ENCODE results near the gene PPP2R3C. TPM values are rescaled to one million over a fixed set of nuclear protein-coding genes. Genes with fewer than 3 reads are reported as not detected.

Gene PPP2R3C
- total and polyA plus RNA-seq, 2 of the 13 experiments (the other 11 are each of a cell fraction or from before 2014, with no cell fraction given), result 63.4 to 102 TPM

DNA sequence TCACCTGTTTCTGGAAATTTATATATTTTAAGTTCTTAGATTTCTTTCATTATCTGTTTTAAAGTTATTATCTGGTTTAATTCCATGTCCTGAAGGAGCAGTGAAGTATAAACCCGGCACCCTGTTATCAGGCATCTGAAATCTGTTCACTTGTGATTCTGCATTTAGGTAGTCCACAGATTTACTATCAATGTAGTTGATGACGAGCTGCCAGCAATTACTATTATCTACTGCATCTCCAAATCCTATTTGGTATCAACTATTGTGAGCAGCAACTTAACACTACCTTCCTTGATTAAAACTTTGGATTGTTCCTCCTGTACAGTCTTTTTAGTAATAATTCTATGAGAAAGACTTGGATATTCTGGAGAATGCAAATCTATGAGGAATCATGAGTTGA, 36.7 kb upstream of the PPP2R3C start:
- ChIA-PET POLR2A (interaction anchor here (1.0 to 2.6 kb wide), 4 partner anchors 14 to 246 kb away, joined by 3 to 9 read pairs (median 6); partner anchors contain the start of genes NFKBIA, PPP2R3C and PRORP), CTCF (ENCODE audit: low intra/inter-chr PET ratio, low total read pairs) (no interaction called here)
- ATAC-seq, result no peak
- Histone ChIP-seq H3K4me2 (ENCODE audit: low read depth, low read length) (no peak overlapping the region), H3K4me3 (replicated peaks in 1 of 3; ENCODE audit: insufficient read depth in 1 of 3, low read depth in 2 of 3, low read length in 3 of 3) (no peak overlapping the region), H4K20me1 (ENCODE audit: insufficient read depth, low read length) (no peaks in the 10 kb centered on the region), H3K9ac (ENCODE audit: insufficient read depth, low read depth, low read length) (no peak overlapping the region), H3K4me1 (ENCODE audit: insufficient read depth, low read length) (peaks cover 26% of the 10 kb centered on the region), H3K36me3 (replicated peaks in 1 of 2; ENCODE audit: control insufficient read depth in 1 of 2, insufficient read depth in 2 of 2, low read length in 2 of 2) (peaks cover 1 to 2% of the 10 kb centered on the region in 2 experiments; a peak in 2 of 5 replicates), H3K27me3 (ENCODE audit: control insufficient read depth in 1 of 2, insufficient read depth in 2 of 2, low read length in 2 of 2) (no peaks in the 10 kb centered on the region), H3K9me3 (ENCODE audit: low read length) (no peaks in the 10 kb centered on the region), H3K27ac (ENCODE audit: extremely low read length, insufficient read depth, low read length) (no peak overlapping the region), H3K79me2 (ENCODE audit: insufficient read depth, low read length) (no peaks in the 10 kb centered on the region), H2AFZ (ENCODE audit: low read length) (no peak overlapping the region)
- 94% methylated on average over 2 of the region's 2 CpGs for WGBS (ENCODE audit: low lambda C conversion rate)
- DNase-seq (ENCODE audit: low spot score), result no peak
- no peak for FAIRE-seq
- in situ Hi-C loops (cut with HindIII; ENCODE audit: extremely low pct_ligation_motif_present, low pct_unique_long_range_greater_than_20kb), result no loop called here
- BruUV-seq (replicated peaks), result no TSS peak
- intact Hi-C loops (cut with micrococcal nuclease; ENCODE audit: unreplicated experiment), result loop anchor here (5.0 kb wide), 1 partner anchor 134 kb away; the partner anchor contains the start of gene PSMA6
- TF ChIP-seq KLF6 (CRISPR knock-in tag; IDR thresholded peaks at IDR 0.05) (no peak), ZFP1 (CRISPR knock-in tag; IDR thresholded peaks at IDR 0.05) (no peak), SIN3A (IDR thresholded peaks at IDR 0.05; ENCODE audit: borderline replicate concordance, low read depth, low read length) (no peak), AHDC1 (CRISPR knock-in tag; IDR thresholded peaks at IDR 0.05; ENCODE audit: borderline replicate concordance) (no peak), JUNB (CRISPR knock-in tag; IDR thresholded peaks at IDR 0.05; ENCODE audit: borderline replicate concordance) (no peak), MTA3 (CRISPR knock-in tag; IDR thresholded peaks at IDR 0.05) (no peak), NKX3-1 (CRISPR knock-in tag; IDR thresholded peaks at IDR 0.05) (no peak), ATM (IDR thresholded peaks at IDR 0.05; ENCODE audit: borderline replicate concordance) (no peak), CHD2 (IDR thresholded peaks at IDR 0.05; ENCODE audit: low read depth, low read length) (no peak), SALL1 (CRISPR knock-in tag; IDR thresholded peaks at IDR 0.05) (no peak), MBNL3 (CRISPR knock-in tag; conservative IDR thresholded peaks at IDR 0.05) (no peak), FOSL2 (CRISPR knock-in tag; IDR thresholded peaks at IDR 0.05) (no peak), BRCA1 (CRISPR knock-in tag; IDR thresholded peaks at IDR 0.05) (no peak), ISL2 (CRISPR knock-in tag; IDR thresholded peaks at IDR 0.05) (no peak), TGIF2 (CRISPR knock-in tag; IDR thresholded peaks at IDR 0.05) (no peak)
- TF ChIP-seq, protein P1, sequence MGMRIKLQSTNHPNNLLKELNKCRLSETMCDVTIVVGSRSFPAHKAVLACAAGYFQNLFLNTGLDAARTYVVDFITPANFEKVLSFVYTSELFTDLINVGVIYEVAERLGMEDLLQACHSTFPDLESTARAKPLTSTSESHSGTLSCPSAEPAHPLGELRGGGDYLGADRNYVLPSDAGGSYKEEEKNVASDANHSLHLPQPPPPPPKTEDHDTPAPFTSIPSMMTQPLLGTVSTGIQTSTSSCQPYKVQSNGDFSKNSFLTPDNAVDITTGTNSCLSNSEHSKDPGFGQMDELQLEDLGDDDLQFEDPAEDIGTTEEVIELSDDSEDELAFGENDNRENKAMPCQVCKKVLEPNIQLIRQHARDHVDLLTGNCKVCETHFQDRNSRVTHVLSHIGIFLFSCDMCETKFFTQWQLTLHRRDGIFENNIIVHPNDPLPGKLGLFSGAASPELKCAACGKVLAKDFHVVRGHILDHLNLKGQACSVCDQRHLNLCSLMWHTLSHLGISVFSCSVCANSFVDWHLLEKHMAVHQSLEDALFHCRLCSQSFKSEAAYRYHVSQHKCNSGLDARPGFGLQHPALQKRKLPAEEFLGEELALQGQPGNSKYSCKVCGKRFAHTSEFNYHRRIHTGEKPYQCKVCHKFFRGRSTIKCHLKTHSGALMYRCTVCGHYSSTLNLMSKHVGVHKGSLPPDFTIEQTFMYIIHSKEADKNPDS (CRISPR knock-in tag; IDR thresholded peaks at IDR 0.05), result no peak
- TF ChIP-seq, protein P2, sequence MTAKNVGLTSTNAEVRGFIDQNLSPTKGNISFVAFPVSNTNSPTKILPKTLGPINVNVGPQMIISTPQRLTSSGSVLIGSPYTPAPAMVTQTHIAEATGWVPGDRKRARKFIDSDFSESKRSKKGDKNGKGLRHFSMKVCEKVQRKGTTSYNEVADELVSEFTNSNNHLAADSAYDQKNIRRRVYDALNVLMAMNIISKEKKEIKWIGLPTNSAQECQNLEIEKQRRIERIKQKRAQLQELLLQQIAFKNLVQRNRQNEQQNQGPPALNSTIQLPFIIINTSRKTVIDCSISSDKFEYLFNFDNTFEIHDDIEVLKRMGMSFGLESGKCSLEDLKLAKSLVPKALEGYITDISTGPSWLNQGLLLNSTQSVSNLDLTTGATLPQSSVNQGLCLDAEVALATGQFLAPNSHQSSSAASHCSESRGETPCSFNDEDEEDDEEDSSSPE (CRISPR knock-in tag; IDR thresholded peaks at IDR 0.05), result no peak
